Epithelial cell of proximal tubule (primary cell): Measurements from ENCODE around the gene ABL2. TPM values are rescaled to one million over a fixed set of nuclear protein-coding genes. Genes with fewer than 3 reads are reported as not detected.

Experiments used
- DNase-seq: peaks from one replicate; pipeline ENCODE4 v3.0.0-alpha.2; 2011; ENCODE audit warnings: low read depth
- H3K4me3 ChIP-seq: 2 replicates; pipeline ENCODE4 v1.5.1; 2011; ENCODE audit warnings: low read depth, mild to moderate bottlenecking, low read length
- CTCF ChIP-seq: conservative IDR thresholded peaks from 2 replicates; pipeline ENCODE4 v1.5.1; 2012; ENCODE audit warnings: low read depth, mild to moderate bottlenecking, low read length
- total RNA-seq: library from RNA; depleted of rRNA; stranded (reverse); fragments of >200 nt; gene quantifications from 2 replicates; pipeline ENCODE4 v1.2.3, GENCODE V29; 2015

Gene ABL2
- total RNA-seq, 1 donor from 2014 or later: 12.2 TPM

- no peak for DNase-seq
- no peak for TF ChIP-seq CTCF
- no peak overlapping the region for H3K4me3 ChIP-seq
Measured at GRCh38 chr1:179169616-179170467, 59.6 kb downstream of the ABL2 start.

GRCh38 chr1:179168536-179168935 lies 60.9 kb downstream of the ABL2 start:
- H3K4me3 ChIP-seq: no peak overlapping the region
- no peak for TF ChIP-seq CTCF
- DNase-seq: no peak

- TF ChIP-seq CTCF: no peak
- DNase-seq: no peak
- H3K4me3 ChIP-seq: no peak overlapping the region
Measured at GRCh38 chr1:179167955-179168354, 61.5 kb downstream of the ABL2 start.

GRCh38 chr1:179167418-179167777 lies 62.1 kb downstream of the ABL2 start:
- DNase-seq: no peak
- TF ChIP-seq CTCF: no peak
- H3K4me3 ChIP-seq: no peak overlapping the region

GRCh38 chr1:179166663-179167417 lies 62.6 kb downstream of the ABL2 start:
- no peak overlapping the region for H3K4me3 ChIP-seq
- no peak for DNase-seq
- TF ChIP-seq CTCF: no peak

- no peak overlapping the region for H3K4me3 ChIP-seq
- no peak for TF ChIP-seq CTCF
- DNase-seq: no peak
Measured at GRCh38 chr1:179164494-179164893, 65.0 kb downstream of the ABL2 start.
